Prostate gland (tissue), 2 donors: ENCODE results near the gene VEZT. TPM values are rescaled to one million over a fixed set of nuclear protein-coding genes. Genes with fewer than 3 reads are reported as not detected.

ENCODE experiments used
- DNase-seq: peaks from one replicate; pipeline ENCODE4 v3.0.0-alpha.2; 2019; ENCODE audit warnings: low spot score
- H3K27ac ChIP-seq, 2 donors: fragments of 200-600 bp; sonication (generic); 2 replicates each; pipeline ENCODE4 v1.5.1; 2017 to 2019
- H3K27me3 ChIP-seq: fragments of 200-600 bp; sonication (generic); replicated peaks from 2 replicates; pipeline ENCODE4 v1.5.1; 2019; ENCODE audit not compliant: insufficient read depth
- H3K36me3 ChIP-seq, 2 donors: fragments of 200-600 bp; sonication (generic); 1 replicate in 1 of 2; 2 replicates in 1 of 2; pipeline versions ENCODE4 v1.5.1 to v1.8.1; 2017 to 2019
- H3K4me1 ChIP-seq: fragments of 200-600 bp; sonication (generic); replicated peaks from 2 replicates; pipeline ENCODE4 v1.5.1; 2019
- H3K4me3 ChIP-seq, 2 donors: fragments of 200-600 bp; sonication (generic); 2 replicates each; pipeline ENCODE4 v1.5.1; 2017 to 2019
- H3K9me3 ChIP-seq: fragments of 200-600 bp; sonication (generic); 2 replicates; pipeline ENCODE4 v1.5.1; 2017
- CTCF ChIP-seq, 4 experiments: fragments of 200-600 bp in 2 of 4; fragments of 450-650 bp in 2 of 4; sonication (generic) in 2 of 4; IDR thresholded peaks; 1 replicate in 3 of 4; 2 replicates in 1 of 4; pipeline ENCODE4 v1.5.1; 2016 to 2019; ENCODE audit warnings: antibody characterized with exemption in 4 of 4, mild to moderate bottlenecking in 2 of 4, moderate library complexity in 2 of 4
- POLR2A ChIP-seq: fragments of 450-650 bp; IDR thresholded peaks from one replicate; pipeline ENCODE4 v1.6.1; 2016; ENCODE audit warnings: antibody characterized with exemption, mild to moderate bottlenecking
- POLR2AphosphoS5 ChIP-seq: sonication (generic); formaldehyde crosslinking; IDR thresholded peaks from one replicate; pipeline ENCODE4 v1.6.1; 2017; ENCODE audit warnings: antibody characterized with exemption
- WGBS: methylation state at CpG from one replicate; pipeline ENCODE4 v1.1.5; 2018; 5-methylcytosine and 5-hydroxymethylcytosine counted together
- intact Hi-C: fragments of 100-400 bp; cut with DNase I; formaldehyde crosslinking; loops from one replicate; pipeline ENCODE4 v1.14.2; 2022
- total RNA-seq, 2 donors: library from RNA; depleted of rRNA; stranded (reverse); fragments of >200 nt; gene quantifications; one replicate each; pipeline ENCODE4 v1.1.0, GENCODE V29; 2016

VEZT gene
- total RNA-seq, 2 donors from 2014 or later: 37.4 to 81.6 TPM

- no peaks in the 10 kb centered on the region for H3K27me3 ChIP-seq
- H3K4me1 ChIP-seq: no peaks in the 10 kb centered on the region
- intact Hi-C loops: no loop called here
- no peak for DNase-seq
- H3K4me3 ChIP-seq: no peak overlapping the region
- TF ChIP-seq POLR2AphosphoS5 (no peak), POLR2A (no peak), CTCF (IDR thresholded peaks at IDR 0.05) (no peak)
- no peaks in the 10 kb centered on the region for H3K36me3 ChIP-seq
- no peaks in the 10 kb centered on the region for H3K9me3 ChIP-seq
- 90% methylated on average over 2 of the region's 2 CpGs for WGBS
- H3K27ac ChIP-seq: no peak overlapping the region
Observed at GRCh38 chr12:95177201-95177768, 40.3 kb upstream of the VEZT start.

GRCh38 chr12:95178136-95178535 lies 39.5 kb upstream of the VEZT start:
- intact Hi-C loops: no loop called here
- DNase-seq: no peak
- H3K36me3 ChIP-seq: no peaks in the 10 kb centered on the region
- TF ChIP-seq POLR2A: no peak
- no peak for TF ChIP-seq CTCF (IDR thresholded peaks at IDR 0.05)
- TF ChIP-seq POLR2AphosphoS5: no peak
- 85% methylated on average over 4 of the region's 4 CpGs for WGBS
- H3K4me3 ChIP-seq: no peak overlapping the region
- no peak overlapping the region for H3K27ac ChIP-seq
- no peaks in the 10 kb centered on the region for H3K4me1 ChIP-seq
- H3K27me3 ChIP-seq: no peaks in the 10 kb centered on the region
- no peaks in the 10 kb centered on the region for H3K9me3 ChIP-seq

GRCh38 chr12:95179011-95179410 lies 38.6 kb upstream of the VEZT start:
- 71% methylated on average over 5 of the region's 5 CpGs for WGBS
- TF ChIP-seq POLR2AphosphoS5 (no peak), CTCF (IDR thresholded peaks at IDR 0.05) (no peak), POLR2A (no peak)
- no peaks in the 10 kb centered on the region for H3K36me3 ChIP-seq
- no peaks in the 10 kb centered on the region for H3K4me1 ChIP-seq
- intact Hi-C loops: no loop called here
- H3K4me3 ChIP-seq: no peak overlapping the region
- no peak overlapping the region for H3K27ac ChIP-seq
- no peak for DNase-seq
- no peaks in the 10 kb centered on the region for H3K9me3 ChIP-seq
- H3K27me3 ChIP-seq: no peaks in the 10 kb centered on the region

GRCh38 chr12:95181103-95181502 lies 36.5 kb upstream of the VEZT start:
- Histone ChIP-seq H3K4me3 (no peak overlapping the region), H3K27me3 (no peaks in the 10 kb centered on the region), H3K4me1 (no peaks in the 10 kb centered on the region), H3K9me3 (no peaks in the 10 kb centered on the region), H3K36me3 (no peaks in the 10 kb centered on the region), H3K27ac (no peak overlapping the region)
- WGBS: 84% methylated on average over 2 of the region's 2 CpGs
- TF ChIP-seq POLR2A (no peak), CTCF (IDR thresholded peaks at IDR 0.05) (no peak), POLR2AphosphoS5 (no peak)
- no peak for DNase-seq
- intact Hi-C loops: no loop called here

GRCh38 chr12:95182868-95183415 lies 34.7 kb upstream of the VEZT start:
- no peak for TF ChIP-seq POLR2A
- TF ChIP-seq POLR2AphosphoS5: no peak
- no peak for TF ChIP-seq CTCF (IDR thresholded peaks at IDR 0.05)
- intact Hi-C loops: no loop called here
- 77% methylated on average over 5 of the region's 5 CpGs for WGBS
- no peak overlapping the region for H3K27ac ChIP-seq
- no peak overlapping the region for H3K4me3 ChIP-seq
- no peaks in the 10 kb centered on the region for H3K9me3 ChIP-seq
- H3K36me3 ChIP-seq: no peaks in the 10 kb centered on the region
- H3K27me3 ChIP-seq: no peaks in the 10 kb centered on the region
- H3K4me1 ChIP-seq: no peaks in the 10 kb centered on the region
- DNase-seq: no peak
